ENCODE data around the gene MYH1. TPM values are rescaled to one million over a fixed set of nuclear protein-coding genes. Genes with fewer than 3 reads are reported as not detected.

MYH1 gene
- total RNA-seq (2021; fragmentation: NEBNext Ultra II Directional; extraction: Animal tissue kit (Norgen Biotek cat#: 25700)) (0.06 TPM in 1 of 2 replicates, not detected in the other), polyA plus RNA-seq (2011; rRNA removed) (not detected in 2 replicates), polyA minus RNA-seq (2011; rRNA and poly(A)+ RNA removed) (not detected in 2 replicates)
- polyA plus RNA-seq (2011; cell fraction: cytosol; rRNA removed), result 0.01 TPM
- not detected for polyA plus RNA-seq (2011; cell fraction: nucleus; rRNA removed)
- polyA plus RNA-seq (2012, experiment 1 of 2), result 0.04 TPM in 1 of 4 replicates, not detected in the others
- polyA plus RNA-seq (2012, experiment 2 of 2), result not detected
- 0.02 TPM for polyA plus RNA-seq (2013, experiment 1 of 2)
- 0.02 TPM for polyA plus RNA-seq (2013, experiment 2 of 2)
- not detected for polyA minus RNA-seq (2011; cell fraction: cytosol; rRNA and poly(A)+ RNA removed)
- polyA minus RNA-seq (2011; cell fraction: nucleus; rRNA and poly(A)+ RNA removed), result not detected
- long read RNA-seq, experiment 1, result 0 reads
- long read RNA-seq, experiment 2, result 0 reads

- Histone ChIP-seq H2BK120ac (replicated peaks; ENCODE audit: low read depth, low read length) (no peak within 1 kb of the TSS), H3K79me1 (ENCODE audit: low read depth, low read length) (no peaks in the 10 kb centered on the region), H3K4ac (replicated peaks; ENCODE audit: insufficient read length, low read depth, low read length) (no peak within 1 kb of the TSS), H3K23me2 (ENCODE audit: low read depth, low read length) (no peaks in the 10 kb centered on the region), H4K5ac (ENCODE audit: insufficient read length, low read depth, low read length) (no peak within 1 kb of the TSS), H3K36me3 (ENCODE audit: control insufficient read depth in 2 of 4, insufficient read depth in 4 of 4, low read length in 3 of 4) (no peaks in the 10 kb centered on the region; a peak in 1 of 8 replicates), H3K9me3 (ENCODE audit: insufficient read depth in 2 of 2, low read depth in 1 of 2, low read length in 1 of 2) (no peaks in the 10 kb centered on the region), H3K4me3 (ENCODE audit: extremely low read depth in 1 of 4, insufficient read depth in 2 of 4, low read depth in 3 of 4, low read length in 4 of 4) (no peak within 1 kb of the TSS), H4K8ac (ENCODE audit: extremely low read depth, insufficient read depth, low read length) (no peak within 1 kb of the TSS), H3K79me2 (ENCODE audit: control insufficient read depth in 1 of 2, insufficient read depth in 2 of 2, low read length in 2 of 2) (no peaks in the 10 kb centered on the region), H2BK12ac (ENCODE audit: low read depth, low read length) (no peak within 1 kb of the TSS), H2AFZ (ENCODE audit: low read length) (no peak within 1 kb of the TSS), H2BK20ac (ENCODE audit: low read length) (no peak within 1 kb of the TSS), H3K27ac (ENCODE audit: low read depth, low read length) (no peak within 1 kb of the TSS), H3K14ac (ENCODE audit: insufficient read length) (no peak within 1 kb of the TSS), H4K20me1 (replicated peaks in 1 of 2; ENCODE audit: control insufficient read depth in 1 of 2, insufficient read depth in 2 of 2, low read length in 2 of 2) (no peaks in the 10 kb centered on the region), H2AK5ac (ENCODE audit: low read depth, low read length) (no peak within 1 kb of the TSS), H3K4me2 (ENCODE audit: insufficient read depth in 1 of 2, low read depth in 2 of 2, low read length in 2 of 2) (no peak within 1 kb of the TSS), H3K27me3 (replicated peaks in 1 of 4; ENCODE audit: control insufficient read depth in 3 of 4, extremely low read depth in 1 of 4, insufficient read depth in 3 of 4, low read length in 3 of 4) (no peaks in the 10 kb centered on the region), H3K18ac (ENCODE audit: extremely low read depth, low read length) (no peak within 1 kb of the TSS), H3K4me1 (replicated peaks in 1 of 4; ENCODE audit: control insufficient read depth in 3 of 4, insufficient read depth in 4 of 4, low read length in 3 of 4) (0 out of 7 replicates have a peak, but pooled peaks cover 0 to 2% (median under 1%) of the 10 kb centered on the region in 4 experiments), H2BK5ac (ENCODE audit: low read depth, low read length) (no peak within 1 kb of the TSS), H3K9ac (replicated peaks in 1 of 4; ENCODE audit: extremely low read depth in 1 of 4, low read depth in 3 of 4, low read length in 3 of 4) (no peak within 1 kb of the TSS), H4K91ac (replicated peaks; ENCODE audit: insufficient read length, low read length) (no peak within 1 kb of the TSS), H2BK15ac (ENCODE audit: low read length) (no peak within 1 kb of the TSS), H3K56ac (replicated peaks; ENCODE audit: insufficient read length, low read depth, low read length) (no peak within 1 kb of the TSS), H3K23ac (ENCODE audit: insufficient read length) (no peak within 1 kb of the TSS)
- WGBS, 2 experiments (ENCODE audit: extremely low coverage in 1 of 2, insufficient coverage in 1 of 2, insufficient read length in 1 of 2, insufficient replicate concordance in 2 of 2, low coverage in 1 of 2, low lambda C conversion rate in 2 of 2, missing lambda C conversion rate in 1 of 2), result 90% methylated on average over 11 of the region's 11 CpGs; no CpG with 5 or more reads in 1 of the 2 experiments
- FAIRE-seq (no peak), DNase-seq (ENCODE audit: low read depth in 1 of 2, low spot score in 2 of 2) (no peak)
- POLR2A ChIA-PET (ENCODE audit: partially characterized antibody), result interaction anchor here (0.5 kb wide), 1 partner anchor 45 kb away, joined by 3 read pairs; no protein-coding TSS in a partner anchor
- CTCF ChIA-PET (ENCODE audit: partially characterized antibody), result interaction anchor here (0.6 to 1.1 kb wide), 2 partner anchors 95 to 97 kb away, joined by 3 to 4 read pairs; no protein-coding TSS in a partner anchor
- TF ChIP-seq SP1 (IDR thresholded peaks at IDR 0.05; ENCODE audit: low read depth, low read length), result no peak
- TF ChIP-seq TEAD4 (IDR thresholded peaks at IDR 0.05; ENCODE audit: low read depth, low read length), result no peak
- no peak for TF ChIP-seq RXRA (IDR thresholded peaks at IDR 0.05; ENCODE audit: insufficient read depth, low read depth, low read length)
- TF ChIP-seq CBX5 (IDR thresholded peaks at IDR 0.05; ENCODE audit: low read depth, low read length), result no peak
- TF ChIP-seq EGR1 (IDR thresholded peaks at IDR 0.05; ENCODE audit: borderline replicate concordance, low read depth, low read length), result no peak
- no peak for TF ChIP-seq HDAC6 (IDR thresholded peaks at IDR 0.05; ENCODE audit: low read depth, low read length)
These were observed at the start of gene MYH1 for GRCh38 chr17:10518271-10519037. Gene MYH1, minus strand, starts transcription at chr17:10518542. Its CDS starts 1,900 bp downstream, at chr17:10516642.

All from H1 (cell line).